ENCODE measurements around the gene ABCB8. TPM values are rescaled to one million over a fixed set of nuclear protein-coding genes. Genes with fewer than 3 reads are reported as not detected.

Gene ABCB8
- total and polyA plus RNA-seq, 9 of the 15 experiments (the other 6 are each of a cell fraction or from before 2014, with no cell fraction given): 7.6 to 106 (median 36.3) TPM

DNA sequence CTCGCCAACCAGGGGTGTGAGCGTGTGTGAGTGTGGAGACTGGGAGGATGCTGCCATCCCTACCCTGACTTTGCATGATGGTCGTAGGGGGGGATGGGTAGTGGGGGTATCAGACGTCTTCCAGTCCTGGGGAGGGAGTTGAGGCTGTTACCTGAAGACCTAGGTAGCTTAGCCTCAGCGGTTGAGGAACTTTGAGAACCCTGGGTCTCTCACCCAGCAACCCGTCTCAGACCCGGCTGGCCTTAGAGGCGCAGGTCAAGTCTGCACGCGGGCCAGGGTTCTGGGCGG lies 33.8 kb downstream of the ABCB8 start:
- 2% methylated on average over 11 of the region's 11 CpGs for WGBS (ENCODE audit: insufficient coverage, low coverage, missing lambda C conversion rate)
- ChIA-PET CTCF (ENCODE audit: low intra/inter-chr PET ratio) (no interaction called here), POLR2A (interaction anchor here (0.7 to 2.7 kb wide), 6 partner anchors 9 to 42 kb away, joined by 3 to 9 read pairs (median 4); partner anchors contain the start of gene FASTK)
- H3K79me2 ChIP-seq (ENCODE audit: control insufficient read depth, insufficient read depth, low read length): peaks cover 68% of the 10 kb centered on the region
- H3K27ac ChIP-seq (ENCODE audit: extremely low read depth, low read depth, low read length): peak overlapping the region; percentile 90
- no peak overlapping the region for H2AFZ ChIP-seq (ENCODE audit: low read depth, low read length)
- no TSS peak for BruUV-seq (replicated peaks)
- no peaks in the 10 kb centered on the region for H3K9me1 ChIP-seq (ENCODE audit: control insufficient read depth, insufficient read depth, low read length)
- H3K9ac ChIP-seq (ENCODE audit: insufficient read depth in 1 of 2, low read depth in 2 of 2, low read length in 2 of 2): peak overlapping the region; percentile 85 to 91
- H4K20me1 ChIP-seq (replicated peaks; ENCODE audit: control insufficient read depth, insufficient read depth, low read length): peaks cover 10% of the 10 kb centered on the region
- H3K27me3 ChIP-seq (ENCODE audit: control insufficient read depth in 2 of 2, insufficient read depth in 2 of 2, low read length in 2 of 2): no peaks in the 10 kb centered on the region
- H3K4me2 ChIP-seq (ENCODE audit: insufficient read depth, low read length): peak overlapping the region; percentile 94
- DNase-seq (ENCODE audit: extremely low read depth in 1 of 4, low spot score in 3 of 4) (no peak), ATAC-seq (no peak; the same call in 2 of the 3 replicates), FAIRE-seq (peak; percentile 84)
- H3K36me3 ChIP-seq (ENCODE audit: control insufficient read depth, insufficient read depth, low read length): peaks cover 47% of the 10 kb centered on the region
- peak overlapping the region; percentile 84 for H3K4me3 ChIP-seq
- intact Hi-C loops (cut with micrococcal nuclease): no loop called here
- H3K4me1 ChIP-seq (replicated peaks in 1 of 2; ENCODE audit: control insufficient read depth in 2 of 2, insufficient read depth in 2 of 2, low read length in 2 of 2): peaks cover 46 to 86% of the 10 kb centered on the region in 2 experiments
- in situ Hi-C loops (cut with MboI): no loop called here
- H3K9me3 ChIP-seq (replicated peaks; ENCODE audit: control insufficient read depth, insufficient read depth, low read depth, low read length): no peaks in the 10 kb centered on the region
- TF ChIP-seq, protein P1, sequence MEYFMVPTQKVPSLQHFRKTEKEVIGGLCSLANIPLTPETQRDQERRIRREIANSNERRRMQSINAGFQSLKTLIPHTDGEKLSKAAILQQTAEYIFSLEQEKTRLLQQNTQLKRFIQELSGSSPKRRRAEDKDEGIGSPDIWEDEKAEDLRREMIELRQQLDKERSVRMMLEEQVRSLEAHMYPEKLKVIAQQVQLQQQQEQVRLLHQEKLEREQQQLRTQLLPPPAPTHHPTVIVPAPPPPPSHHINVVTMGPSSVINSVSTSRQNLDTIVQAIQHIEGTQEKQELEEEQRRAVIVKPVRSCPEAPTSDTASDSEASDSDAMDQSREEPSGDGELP (CRISPR knock-in tag; IDR thresholded peaks at IDR 0.05; ENCODE audit: borderline replicate concordance): no peak
- TF ChIP-seq DLX4 (CRISPR knock-in tag; IDR thresholded peaks at IDR 0.05): no peak
- no peak for TF ChIP-seq NCOA2 (IDR thresholded peaks at IDR 0.05; ENCODE audit: partially characterized antibody in 2 of 2)
- no peak for TF ChIP-seq ZNF239 (CRISPR knock-in tag; IDR thresholded peaks at IDR 0.05)
- TF ChIP-seq CBX1 (IDR thresholded peaks at IDR 0.05; ENCODE audit: low read depth): peak; percentile 56; the same call in 1 of the 2 replicates
- TF ChIP-seq EP400 (IDR thresholded peaks at IDR 0.05): no peak
- 0 out of 2 replicates have a peak, but pooled peaks have one; percentile 8 for TF ChIP-seq MTA3 (IDR thresholded peaks at IDR 0.05; ENCODE audit: borderline replicate concordance)
- no peak for TF ChIP-seq ATF3 (IDR thresholded peaks at IDR 0.05)
- TF ChIP-seq ATF3 (CRISPR knock-in tag; conservative IDR thresholded peaks at IDR 0.05): 0 out of 2 replicates have a peak, but pooled peaks have one; percentile 3
- no peak for TF ChIP-seq SNAPC5 (CRISPR knock-in tag; IDR thresholded peaks at IDR 0.05)
- TF ChIP-seq ZNF217 (CRISPR knock-in tag; IDR thresholded peaks at IDR 0.05): no peak

Measured in K562 (cell line).